Peyer's patch (tissue), 4 donors: ENCODE measurements around the gene COPZ1. TPM values are rescaled to one million over a fixed set of nuclear protein-coding genes. Genes with fewer than 3 reads are reported as not detected.

ENCODE experiments used
- DNase-seq, 3 donors: peaks; one replicate each; pipeline ENCODE4 v3.0.0-alpha.2; 2017 to 2019
- H3K27ac ChIP-seq, 4 donors: fragments of 200-600 bp; sonication (generic); one replicate each; pipeline ENCODE4 v1.5.1; 2016 to 2019
- H3K27me3 ChIP-seq, 2 donors: fragments of 200-600 bp; sonication (generic); one replicate each; pipeline ENCODE4 v1.5.1; 2019
- H3K36me3 ChIP-seq, 3 donors: fragments of 200-600 bp; sonication (generic); one replicate each; pipeline ENCODE4 v1.5.1; 2016 to 2019
- H3K4me1 ChIP-seq, 4 donors: fragments of 200-600 bp; sonication (generic); one replicate each; pipeline ENCODE4 v1.5.1; 2016 to 2019
- H3K4me3 ChIP-seq, 4 donors: fragments of 200-600 bp; sonication (generic); 1 replicate in 3 of 4; 2 replicates in 1 of 4; pipeline ENCODE4 v1.5.1; 2016 to 2019; ENCODE audit warnings: mild to moderate bottlenecking in 1 of 4
- H3K9me3 ChIP-seq, 4 donors: fragments of 200-600 bp; sonication (generic); one replicate each; pipeline ENCODE4 v1.5.1; 2016 to 2019; ENCODE audit warnings: mild to moderate bottlenecking in 1 of 4
- CTCF ChIP-seq, 6 experiments: fragments of 450-650 bp in 4 of 6; fragments of 200-600 bp in 2 of 6; sonication (generic) in 1 of 6; IDR thresholded peaks; one replicate each; pipeline ENCODE4 v1.5.1; 2017 to 2019; ENCODE audit warnings: antibody characterized with exemption in 6 of 6, mild to moderate bottlenecking in 3 of 6, moderate library complexity in 1 of 6
- POLR2A ChIP-seq, 2 donors: fragments of 450-650 bp; IDR thresholded peaks; one replicate each; pipeline ENCODE4 v1.5.1; 2017; ENCODE audit warnings: antibody characterized with exemption in 2 of 2, mild to moderate bottlenecking in 2 of 2, moderate library complexity in 2 of 2
- total RNA-seq, 4 donors: library from RNA; depleted of rRNA; stranded (reverse); fragments of >200 nt; gene quantifications; one replicate each; pipeline ENCODE4 v1.1.0, GENCODE V29; 2016

The COPZ1 gene
- total RNA-seq, 4 donors from 2014 or later, result 42.4 to 66.9 (median 54.2) TPM

GRCh38 chr12:54292931-54293241 lies 32.0 kb upstream of the COPZ1 start:
- no peak overlapping the region for H3K4me3 ChIP-seq
- H3K9me3 ChIP-seq, result no peaks in the 10 kb centered on the region
- H3K27ac ChIP-seq, result no peak overlapping the region
- no peak for TF ChIP-seq POLR2A (IDR thresholded peaks at IDR 0.05)
- peaks cover 0 to 7% (median 0%) of the 10 kb centered on the region in 3 donors for H3K36me3 ChIP-seq
- H3K4me1 ChIP-seq, result peaks cover 0 to 15% (median 0%) of the 10 kb centered on the region in 4 donors
- no peaks in the 10 kb centered on the region for H3K27me3 ChIP-seq
- DNase-seq, result no peak

GRCh38 chr12:54294152-54294952 lies 30.6 kb upstream of the COPZ1 start:
- H3K27me3 ChIP-seq, result no peaks in the 10 kb centered on the region
- H3K4me1 ChIP-seq, result peaks cover 0 to 7% (median 0%) of the 10 kb centered on the region in 4 donors
- H3K27ac ChIP-seq, result no peak overlapping the region
- TF ChIP-seq CTCF (IDR thresholded peaks at IDR 0.05), result peak; percentile 46 to 88 (median 73)
- no peak for TF ChIP-seq POLR2A (IDR thresholded peaks at IDR 0.05)
- H3K36me3 ChIP-seq, result no peaks in the 10 kb centered on the region
- H3K4me3 ChIP-seq, result no peak overlapping the region
- H3K9me3 ChIP-seq, result no peaks in the 10 kb centered on the region
- peak; percentile 55 to 85 (median 84) for DNase-seq

GRCh38 chr12:54294953-54295566 lies 29.9 kb upstream of the COPZ1 start:
- no peak for TF ChIP-seq POLR2A (IDR thresholded peaks at IDR 0.05)
- no peak for TF ChIP-seq CTCF (IDR thresholded peaks at IDR 0.05)
- no peak for DNase-seq
- Histone ChIP-seq H3K36me3 (no peaks in the 10 kb centered on the region), H3K4me1 (peaks cover 0 to 7% (median 0%) of the 10 kb centered on the region in 4 donors), H3K9me3 (no peaks in the 10 kb centered on the region), H3K27ac (no peak overlapping the region), H3K27me3 (no peaks in the 10 kb centered on the region), H3K4me3 (no peak overlapping the region)

- H3K27ac ChIP-seq, result no peak overlapping the region
- no peak for TF ChIP-seq CTCF (IDR thresholded peaks at IDR 0.05)
- TF ChIP-seq POLR2A (IDR thresholded peaks at IDR 0.05), result no peak
- H3K4me3 ChIP-seq, result no peak overlapping the region
- no peaks in the 10 kb centered on the region for H3K27me3 ChIP-seq
- H3K36me3 ChIP-seq, result no peaks in the 10 kb centered on the region
- no peaks in the 10 kb centered on the region for H3K9me3 ChIP-seq
- no peak for DNase-seq
- peaks cover 0 to 13% (median 2%) of the 10 kb centered on the region in 4 donors for H3K4me1 ChIP-seq
These were observed 28.4 kb upstream of the COPZ1 start for GRCh38 chr12:54296393-54297099.

- no peak for DNase-seq
- H3K27ac ChIP-seq, result no peak overlapping the region
- no peak overlapping the region for H3K4me3 ChIP-seq
- TF ChIP-seq POLR2A (IDR thresholded peaks at IDR 0.05) (no peak), CTCF (IDR thresholded peaks at IDR 0.05) (no peak)
- no peaks in the 10 kb centered on the region for H3K9me3 ChIP-seq
- peaks cover 0 to 12% (median 2%) of the 10 kb centered on the region in 4 donors for H3K4me1 ChIP-seq
- no peaks in the 10 kb centered on the region for H3K36me3 ChIP-seq
- no peaks in the 10 kb centered on the region for H3K27me3 ChIP-seq
These were observed 26.0 kb upstream of the COPZ1 start for GRCh38 chr12:54298904-54299303.
